Peyer's patch (tissue), 4 donors: ENCODE results near the gene ABCA6.

Experiments
- POLR2A ChIP-seq, 2 donors: fragments of 450-650 bp; IDR thresholded peaks; one replicate each; pipeline ENCODE4 v1.5.1; 2017; ENCODE audit warnings: antibody characterized with exemption in 2 of 2, mild to moderate bottlenecking in 2 of 2, moderate library complexity in 2 of 2
- TF ChIP-seq, protein P1 (sequence below), 6 experiments: fragments of 450-650 bp in 4 of 6; fragments of 200-600 bp in 2 of 6; sonication (generic) in 1 of 6; IDR thresholded peaks; one replicate each; pipeline ENCODE4 v1.5.1; 2017 to 2019; ENCODE audit warnings: antibody characterized with exemption in 6 of 6, mild to moderate bottlenecking in 3 of 6, moderate library complexity in 1 of 6

DNA sequence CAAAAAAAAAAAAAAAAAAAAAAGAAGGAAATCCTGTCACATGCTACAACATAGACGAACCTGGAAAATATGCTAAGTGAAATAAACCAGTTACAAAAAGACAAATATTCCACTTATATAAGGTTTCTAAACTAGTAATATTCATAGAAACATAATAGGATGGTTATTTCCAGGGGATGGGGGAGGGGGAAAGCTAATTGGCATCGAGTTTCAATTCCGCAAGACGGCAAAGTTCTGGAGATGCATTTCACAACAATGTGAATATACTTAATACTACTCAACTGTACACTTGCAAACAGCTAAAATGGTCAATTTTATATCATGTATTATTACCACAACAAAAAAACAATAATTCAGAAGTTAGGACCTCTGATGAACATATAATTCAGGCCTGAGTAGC, 43.1 kb downstream of the ABCA6 start:
- TF ChIP-seq, protein P1, sequence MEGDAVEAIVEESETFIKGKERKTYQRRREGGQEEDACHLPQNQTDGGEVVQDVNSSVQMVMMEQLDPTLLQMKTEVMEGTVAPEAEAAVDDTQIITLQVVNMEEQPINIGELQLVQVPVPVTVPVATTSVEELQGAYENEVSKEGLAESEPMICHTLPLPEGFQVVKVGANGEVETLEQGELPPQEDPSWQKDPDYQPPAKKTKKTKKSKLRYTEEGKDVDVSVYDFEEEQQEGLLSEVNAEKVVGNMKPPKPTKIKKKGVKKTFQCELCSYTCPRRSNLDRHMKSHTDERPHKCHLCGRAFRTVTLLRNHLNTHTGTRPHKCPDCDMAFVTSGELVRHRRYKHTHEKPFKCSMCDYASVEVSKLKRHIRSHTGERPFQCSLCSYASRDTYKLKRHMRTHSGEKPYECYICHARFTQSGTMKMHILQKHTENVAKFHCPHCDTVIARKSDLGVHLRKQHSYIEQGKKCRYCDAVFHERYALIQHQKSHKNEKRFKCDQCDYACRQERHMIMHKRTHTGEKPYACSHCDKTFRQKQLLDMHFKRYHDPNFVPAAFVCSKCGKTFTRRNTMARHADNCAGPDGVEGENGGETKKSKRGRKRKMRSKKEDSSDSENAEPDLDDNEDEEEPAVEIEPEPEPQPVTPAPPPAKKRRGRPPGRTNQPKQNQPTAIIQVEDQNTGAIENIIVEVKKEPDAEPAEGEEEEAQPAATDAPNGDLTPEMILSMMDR (IDR thresholded peaks at IDR 0.05) = no peak
- TF ChIP-seq POLR2A (IDR thresholded peaks at IDR 0.05) = no peak
